ENCODE data around the gene HOMER1.

GRCh38 chr5:79484731-79485130 lies 29.2 kb downstream of the HOMER1 start:
- TF ChIP-seq EZH2 (IDR thresholded peaks at IDR 0.05; ENCODE audit: borderline replicate concordance, low read length) (no peak), CTCF (conservative IDR thresholded peaks at IDR 0.05 in 1 of 2, IDR thresholded peaks at IDR 0.05 in 1 of 2; ENCODE audit: extremely low read depth in 1 of 2, insufficient read depth in 1 of 2, low read depth in 1 of 2, low read length in 2 of 2) (no peak)

Data from mammary epithelial cell (primary cell).